HG03135 (cell line): Measurements from ENCODE around the gene KLHL34.

ENCODE experiments used
- ATAC-seq: cut with Tn5 transposase; IDR thresholded peaks from one replicate; pipeline ENCODE4 v1.9.1; 2021; ENCODE audit warnings: mild to moderate bottlenecking, moderate library complexity; ENCODE audit not compliant: unreplicated experiment

The KLHL34 gene

DNA sequence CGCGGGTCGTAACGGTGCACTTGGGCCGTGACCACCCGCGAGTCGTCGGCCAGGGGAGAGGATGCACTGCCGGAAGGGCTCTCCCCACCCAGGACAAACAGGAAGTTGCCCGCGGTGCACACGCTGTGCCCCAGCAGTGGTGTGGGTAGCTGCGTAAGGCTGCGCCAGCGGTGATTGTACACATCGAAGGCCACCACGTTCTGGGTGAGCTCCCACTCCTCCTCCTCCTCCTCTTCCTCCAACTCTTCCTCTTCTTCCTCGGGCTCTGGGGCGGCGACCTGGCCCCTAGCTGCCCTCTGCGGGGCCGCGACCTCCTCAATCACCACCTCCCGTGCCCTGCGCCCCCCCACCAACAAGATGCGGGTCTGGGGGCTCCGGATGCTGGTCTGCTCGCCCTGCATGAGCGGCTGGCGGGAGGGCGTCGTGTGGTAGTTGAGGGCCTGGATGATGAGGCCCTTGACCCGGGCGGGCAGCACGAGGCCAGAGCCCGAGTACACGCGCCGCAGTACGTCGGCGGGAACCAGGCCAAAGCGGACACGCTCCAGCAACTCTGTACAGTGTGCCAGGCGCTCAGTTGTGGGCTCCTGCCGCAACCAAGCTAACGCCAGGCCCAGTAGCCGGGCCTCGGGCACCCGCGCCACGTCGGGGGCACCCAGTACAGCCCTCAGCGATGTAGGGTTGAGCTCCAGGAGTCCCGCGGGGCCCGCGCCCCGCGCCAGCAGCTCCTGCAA, 1.4 kb downstream of the KLHL34 start:
- no peak for ATAC-seq

DNA sequence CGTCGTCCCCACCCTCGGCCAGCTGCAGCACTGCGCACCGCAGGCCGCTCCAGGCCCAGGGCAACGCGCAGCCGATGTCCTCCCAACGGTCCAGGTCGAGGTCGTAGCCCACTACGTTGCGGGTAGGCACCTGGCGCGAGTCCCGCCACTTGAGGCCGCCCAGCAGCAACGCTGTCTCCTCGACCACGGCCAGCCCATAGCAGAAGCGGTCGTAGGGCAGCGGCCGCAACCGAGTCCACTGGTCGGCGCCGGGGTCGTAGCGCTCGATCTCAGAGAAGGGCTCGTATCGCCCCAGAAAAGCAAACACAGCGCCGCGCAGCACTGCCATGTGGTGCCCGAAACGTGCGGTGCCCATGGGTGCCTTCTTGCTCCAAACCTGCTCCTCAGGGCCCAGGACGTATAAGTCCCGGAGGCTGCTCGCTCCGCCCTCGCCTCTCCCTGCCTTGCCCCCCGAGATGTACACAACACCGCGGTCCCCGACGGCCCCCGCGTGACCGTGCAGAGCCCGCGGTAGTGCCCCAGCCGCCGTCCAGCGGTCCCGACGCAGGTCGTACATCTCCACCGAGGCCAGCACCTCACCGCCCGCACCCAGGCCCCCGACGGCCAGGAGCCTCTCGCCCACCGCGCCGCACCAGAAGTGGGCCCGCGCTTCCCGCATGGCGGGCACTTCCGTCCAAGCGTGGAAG, 2.1 kb downstream of the KLHL34 start:
- ATAC-seq = no peak

DNA sequence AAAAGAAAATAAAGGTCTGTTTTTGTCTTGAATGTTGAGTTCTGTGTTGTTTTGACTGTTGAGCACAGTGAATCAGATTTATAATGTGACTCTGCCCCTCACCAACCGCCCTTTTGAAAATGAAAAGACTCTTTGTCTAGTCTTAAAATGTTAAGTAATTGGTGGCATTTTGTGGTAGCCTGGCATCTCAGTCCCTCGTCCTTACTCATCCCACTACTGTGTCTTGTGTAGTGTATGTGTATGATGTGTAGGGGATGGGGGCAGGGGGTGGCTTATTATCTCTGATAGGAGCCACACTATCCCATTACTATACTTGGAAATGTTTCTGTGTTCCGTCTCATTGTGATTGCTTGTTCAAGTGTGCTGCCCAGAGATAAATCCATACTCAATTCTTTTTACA, 12.2 kb downstream of the KLHL34 start:
- no peak for ATAC-seq

DNA sequence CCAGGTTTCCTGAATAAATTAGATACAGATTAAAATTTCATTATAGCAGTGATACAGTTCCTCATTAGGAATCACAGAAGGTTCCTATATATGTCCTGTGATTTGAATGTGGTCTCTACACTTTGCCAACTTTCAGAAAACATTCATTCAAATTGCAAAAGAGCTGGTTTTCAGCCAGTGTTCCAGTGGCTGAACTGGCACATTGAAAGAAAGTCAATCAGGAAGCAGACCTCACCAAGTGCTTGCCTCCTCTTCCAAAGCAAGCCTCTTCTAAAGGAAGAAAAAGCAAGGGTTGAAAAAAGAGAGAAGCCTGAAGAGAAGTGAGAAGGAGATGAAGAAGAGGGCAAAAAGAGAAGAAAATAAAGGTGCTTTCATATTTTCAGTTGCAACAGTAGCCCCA, 12.7 kb downstream of the KLHL34 start:
- ATAC-seq = no peak

DNA sequence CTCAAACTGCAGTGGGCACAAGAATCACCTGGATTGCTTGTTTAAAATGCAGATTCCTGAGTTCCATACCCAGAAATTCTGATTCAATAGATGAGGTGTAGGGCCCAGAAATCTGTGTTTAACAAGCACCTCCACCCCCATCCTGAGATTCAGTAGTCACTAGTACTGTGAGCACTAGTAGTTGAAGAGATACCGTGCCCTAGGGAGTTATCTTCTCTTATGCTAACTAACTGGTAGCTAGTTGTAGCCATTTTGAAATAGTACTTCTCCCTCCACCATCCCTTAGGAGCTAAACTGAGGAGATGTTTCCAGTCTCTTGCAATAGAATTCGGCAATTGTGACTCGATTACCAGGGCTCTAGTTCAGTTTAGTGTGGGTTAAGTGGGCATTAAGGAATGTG, 18.4 kb downstream of the KLHL34 start:
- ATAC-seq = no peak

DNA sequence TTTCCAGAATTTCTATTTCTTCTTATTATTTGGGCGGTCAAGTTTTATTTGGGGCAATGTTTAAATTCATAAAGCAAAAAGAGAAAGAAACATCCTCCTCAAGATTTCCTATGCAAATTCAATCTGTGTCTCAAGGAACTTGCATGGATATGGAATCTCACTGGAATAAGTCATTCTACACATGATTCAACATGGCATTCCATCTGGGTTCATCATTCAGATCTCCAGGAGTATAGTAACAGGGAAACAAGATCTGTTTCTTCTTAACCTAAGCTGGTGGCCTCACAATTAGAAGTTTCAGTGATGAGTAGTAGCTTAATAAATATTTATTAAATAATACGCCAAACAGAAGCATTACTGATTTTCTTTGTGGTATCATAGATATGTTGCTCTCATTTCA, 19.8 kb downstream of the KLHL34 start:
- ATAC-seq = no peak

DNA sequence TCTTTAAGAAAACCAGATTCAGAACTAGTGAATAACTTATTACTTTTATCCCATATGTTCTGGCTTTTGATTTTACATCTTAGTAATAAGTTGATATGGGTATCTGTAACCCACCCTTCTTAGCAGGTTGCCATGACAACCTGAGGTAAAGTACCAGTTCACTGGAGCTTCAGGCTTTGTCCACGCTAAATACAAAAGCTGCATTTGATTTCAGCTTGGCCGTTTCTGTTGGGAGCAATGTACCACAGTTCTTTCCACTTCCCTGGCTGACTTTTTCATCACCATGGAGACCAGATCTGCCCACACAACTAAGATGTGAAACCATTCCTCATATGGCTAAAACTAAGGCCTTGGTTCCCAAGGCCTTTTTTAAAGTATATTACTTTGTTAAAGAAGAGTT, 26.1 kb downstream of the KLHL34 start:
- no peak for ATAC-seq

DNA sequence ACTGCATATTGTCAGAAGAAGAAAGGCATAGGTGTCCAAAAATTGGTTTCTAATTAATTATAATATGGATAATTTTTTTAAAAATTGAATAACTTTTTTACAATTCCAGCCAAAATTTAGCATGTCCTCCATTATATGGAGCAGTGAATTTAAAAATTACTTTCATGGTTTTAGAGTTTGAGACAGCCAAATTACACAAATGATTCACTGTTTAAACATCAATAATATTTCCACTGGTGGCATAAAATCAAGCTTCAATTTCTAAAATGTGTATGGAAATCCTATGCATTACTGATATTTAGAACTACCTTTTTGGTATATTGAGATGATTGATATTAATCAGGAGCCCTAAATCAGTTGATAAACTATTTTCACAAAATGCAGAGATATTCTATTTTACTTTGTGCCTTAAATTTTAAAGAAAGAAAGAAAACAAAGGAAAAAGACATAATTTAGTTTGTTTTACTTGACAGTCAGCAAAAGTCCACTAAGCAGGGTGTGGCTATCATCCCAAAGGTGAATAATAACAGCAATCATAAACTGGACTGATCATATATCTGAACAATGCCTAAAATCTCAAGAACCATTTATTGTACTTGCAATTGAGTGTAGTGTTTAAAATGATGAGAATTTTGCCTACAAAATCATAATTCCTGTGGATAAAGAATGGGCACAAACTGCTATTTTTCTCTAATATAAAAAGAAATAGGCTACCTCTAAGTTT, 34.2 kb downstream of the KLHL34 start:
- ATAC-seq = no peak

DNA sequence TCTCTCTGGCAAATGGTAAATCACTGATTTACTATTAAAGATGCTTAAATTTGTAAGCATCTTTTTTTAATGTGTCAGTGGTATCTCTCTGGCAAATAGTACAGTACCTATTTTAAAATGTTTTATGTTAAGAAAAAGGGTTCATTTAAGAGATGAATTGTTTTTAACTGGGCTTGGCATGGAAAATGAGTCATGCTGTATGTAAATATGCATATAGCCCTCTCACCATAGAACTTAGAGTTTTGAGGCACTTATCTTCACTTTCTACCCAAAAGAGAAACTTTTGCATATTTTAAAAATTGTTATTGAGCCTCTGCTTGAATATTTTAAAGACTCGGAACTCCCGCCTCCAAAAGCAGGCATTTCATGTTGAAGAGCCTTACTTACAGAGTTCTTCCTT, 37.9 kb downstream of the KLHL34 start:
- no peak for ATAC-seq

DNA sequence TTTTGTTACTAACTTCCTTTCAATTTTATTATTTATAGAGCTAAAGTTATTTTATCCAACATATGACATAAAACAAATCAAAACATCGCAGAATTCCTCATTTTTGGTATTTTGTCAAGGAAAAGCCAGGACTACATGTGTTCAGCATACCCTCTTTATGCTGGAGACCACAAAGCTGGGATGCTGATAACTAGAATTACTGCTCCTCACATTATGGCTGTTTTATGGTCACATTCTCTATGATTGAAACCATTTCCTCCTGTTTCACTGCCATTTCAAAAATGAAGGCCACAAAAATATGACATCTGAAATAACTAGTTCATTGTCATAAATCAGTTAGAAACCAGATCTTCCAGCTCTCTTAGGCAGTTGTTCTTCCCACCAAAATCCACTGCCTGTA, 41.7 kb downstream of the KLHL34 start:
- ATAC-seq = no peak

DNA sequence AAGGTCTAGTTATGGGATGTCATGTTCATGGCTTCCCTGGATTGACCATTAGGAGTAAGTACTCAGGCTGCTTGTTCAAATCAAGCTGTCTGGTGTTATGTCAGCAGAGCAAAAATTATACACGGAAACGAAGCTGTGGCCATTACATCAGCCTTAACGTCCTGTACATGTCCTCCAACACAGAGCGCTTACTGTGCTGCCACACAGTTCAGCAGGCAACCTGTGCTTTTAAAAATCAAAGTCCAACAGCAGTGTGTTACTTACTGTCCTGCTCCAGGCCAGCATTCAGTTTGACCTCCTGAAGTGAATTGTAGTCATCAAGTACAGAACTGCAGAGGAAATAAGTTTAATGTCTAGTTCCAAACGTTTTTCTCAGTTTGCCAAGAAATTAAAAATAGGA, 46.0 kb downstream of the KLHL34 start:
- ATAC-seq = no peak

DNA sequence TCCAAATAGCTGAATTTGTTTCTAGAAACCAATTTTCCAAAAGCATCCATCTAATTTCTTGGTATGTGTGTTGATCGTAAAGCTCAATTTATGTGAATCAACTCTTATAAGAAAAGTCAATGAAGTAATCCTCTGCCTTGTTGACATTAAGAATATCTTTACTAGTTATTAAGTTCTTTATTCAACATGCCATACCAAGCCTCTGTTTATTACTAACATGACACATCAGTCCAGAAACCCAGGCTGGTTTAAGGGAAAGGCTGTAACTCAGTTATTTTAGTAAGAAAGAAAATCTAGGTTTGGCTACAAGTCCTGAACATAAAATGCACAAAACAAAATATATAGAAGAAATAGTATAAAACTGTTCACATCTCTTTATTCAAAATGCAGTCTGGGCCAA, 48.0 kb downstream of the KLHL34 start:
- no peak for ATAC-seq

DNA sequence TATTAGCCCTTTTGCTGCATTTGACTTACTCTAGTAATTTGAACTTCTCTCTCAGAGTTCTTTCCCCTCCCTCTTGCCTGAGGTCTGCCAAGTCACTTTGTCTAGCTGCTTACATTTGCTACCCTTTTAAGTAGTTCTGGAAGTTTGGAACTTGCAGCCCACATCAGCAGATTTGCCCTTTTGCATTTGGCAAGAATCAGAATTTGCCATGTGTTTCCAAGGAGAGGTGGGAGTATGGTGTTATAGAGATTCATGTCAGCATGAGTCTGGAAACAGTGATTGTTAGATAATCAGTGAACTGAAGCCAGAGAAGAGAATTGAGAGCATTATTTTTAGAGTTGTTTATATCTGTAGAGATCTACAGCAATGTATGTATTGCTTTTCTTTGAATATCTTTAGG, 52.1 kb downstream of the KLHL34 start:
- ATAC-seq = no peak
